Effector memory CD8-positive, alpha-beta T cell (primary cell): Measurements from ENCODE around the gene TMEM181.
A peak's percentile ranks its signal among the peaks of the same experiment; 100 is the strongest.
"Not testable (repeated sequence)": the region's sequence is repeated elsewhere in the genome, so short reads cannot be mapped to it uniquely, and the experiment has no call there.

Experiments
- ATAC-seq: fragments of 150-1000 bp; cut with Tn5 transposase; replicated peaks from 2 replicates; pipeline ENCODE4 v1.10.0; 2021; ENCODE audit warnings: mild to moderate bottlenecking, moderate library complexity
- DNase-seq, 3 experiments: peaks; one replicate each; pipeline ENCODE4 v3.0.0; 2021
- H3K27ac Mint-ChIP-seq, 2 donors: one replicate each; pipeline ENCODE4 v1.8.0; 2022; ENCODE audit warnings: mild to moderate bottlenecking in 2 of 2, mixed read lengths in 2 of 2, moderate library complexity in 2 of 2
- H3K27me3 Mint-ChIP-seq, 2 donors: one replicate each; pipeline ENCODE4 v1.8.0; 2022; ENCODE audit warnings: mixed read lengths in 2 of 2
- H3K36me3 Mint-ChIP-seq: one replicate; pipeline ENCODE4 v1.8.0; 2022; ENCODE audit warnings: mild to moderate bottlenecking, moderate library complexity, mixed read lengths; ENCODE audit not compliant: insufficient read depth
- H3K4me1 Mint-ChIP-seq, 2 donors: one replicate each; pipeline ENCODE4 v1.8.0; 2022; ENCODE audit warnings: low read depth in 2 of 2, mixed read lengths in 2 of 2
- H3K4me3 Mint-ChIP-seq, 2 donors: one replicate each; pipeline ENCODE4 v1.8.0; 2022; ENCODE audit warnings: mild to moderate bottlenecking in 2 of 2, mixed read lengths in 2 of 2, moderate library complexity in 2 of 2
- H3K9me3 Mint-ChIP-seq, 2 donors: one replicate each; pipeline ENCODE4 v1.8.0; 2022; ENCODE audit warnings: mixed read lengths in 2 of 2

Gene TMEM181

DNA sequence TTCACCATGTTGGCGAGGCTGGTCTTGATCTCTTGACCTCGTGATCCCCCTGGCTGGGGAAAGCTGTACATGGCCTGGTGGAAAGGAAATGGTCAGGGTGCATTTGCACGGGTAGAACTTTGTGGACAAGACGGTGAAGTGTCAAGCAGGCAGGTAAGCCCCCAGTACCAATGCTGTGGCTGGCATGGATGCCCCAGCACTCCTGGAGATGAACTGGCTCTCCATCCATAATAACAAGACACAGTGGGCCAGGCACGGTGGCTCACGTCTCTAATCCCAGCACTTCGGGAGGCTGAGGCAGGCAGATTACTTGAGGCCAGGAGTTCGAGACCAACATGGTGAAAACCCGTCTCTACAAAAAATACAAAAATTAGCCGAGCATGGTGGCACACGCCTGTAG, 37.3 kb upstream of the TMEM181 start:
- no peak for DNase-seq
- Mint-ChIP-seq H3K27ac (no peak overlapping the region), H3K4me1 (peaks cover 8 to 9% of the 10 kb centered on the region in 2 donors), H3K4me3 (no peak overlapping the region), H3K27me3 (peaks cover 45 to 47% of the 10 kb centered on the region in 2 donors), H3K9me3 (peaks cover 2 to 8% of the 10 kb centered on the region in 2 donors), H3K36me3 (peaks cover 4% of the 10 kb centered on the region)
- no peak for ATAC-seq

DNA sequence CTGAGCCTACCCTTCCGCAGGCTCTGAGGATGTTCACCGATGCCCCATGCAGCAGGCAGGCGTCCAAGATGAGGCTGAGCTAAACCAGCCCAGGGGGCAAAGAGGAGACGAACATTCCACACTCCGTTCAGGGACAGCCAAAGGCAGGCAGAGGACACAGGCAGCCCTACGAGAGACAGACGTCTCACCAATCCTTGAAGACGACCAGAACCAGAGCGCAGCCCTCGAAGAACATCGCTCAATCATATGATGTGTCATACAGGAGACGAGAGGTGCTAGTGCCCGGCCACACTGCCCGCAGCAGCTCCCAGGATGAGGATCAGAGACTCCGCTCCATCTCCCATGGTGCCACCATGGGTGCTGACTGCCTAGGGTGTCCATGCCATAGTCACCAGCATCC, 35.6 kb upstream of the TMEM181 start:
- no peak overlapping the region for H3K4me3 Mint-ChIP-seq
- peak overlapping the region in 1 of 2 donors; percentile 81 for H3K27ac Mint-ChIP-seq
- peaks cover 4 to 8% of the 10 kb centered on the region in 2 donors for H3K9me3 Mint-ChIP-seq
- peaks cover 4% of the 10 kb centered on the region for H3K36me3 Mint-ChIP-seq
- no peaks in the 10 kb centered on the region for H3K4me1 Mint-ChIP-seq
- peaks cover 59 to 64% of the 10 kb centered on the region in 2 donors for H3K27me3 Mint-ChIP-seq
- DNase-seq (no peak), ATAC-seq (no peak)

DNA sequence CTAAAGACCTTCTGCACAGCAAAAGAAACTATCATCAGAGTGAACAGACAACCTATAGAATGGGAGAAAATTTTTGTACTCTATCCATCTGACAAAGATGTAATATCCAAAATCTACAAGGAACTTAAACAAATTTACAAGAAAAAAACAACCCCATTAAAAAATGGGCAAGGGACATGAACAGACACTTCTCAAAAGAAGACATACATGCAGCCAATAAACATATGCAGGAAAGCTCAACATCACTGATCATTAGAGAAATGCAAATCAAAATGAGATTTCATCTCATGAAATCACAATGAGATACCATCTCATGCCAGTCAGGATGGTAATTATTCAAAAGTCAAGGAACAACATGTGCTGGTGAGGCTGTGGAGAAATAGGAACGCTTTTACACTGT, 32.0 kb upstream of the TMEM181 start:
- H3K27me3 Mint-ChIP-seq, result peaks cover 80 to 94% of the 10 kb centered on the region in 2 donors
- not testable (repeated sequence) for H3K36me3 Mint-ChIP-seq, H3K4me3 Mint-ChIP-seq, H3K4me1 Mint-ChIP-seq, DNase-seq, ATAC-seq, H3K27ac Mint-ChIP-seq, H3K9me3 Mint-ChIP-seq

DNA sequence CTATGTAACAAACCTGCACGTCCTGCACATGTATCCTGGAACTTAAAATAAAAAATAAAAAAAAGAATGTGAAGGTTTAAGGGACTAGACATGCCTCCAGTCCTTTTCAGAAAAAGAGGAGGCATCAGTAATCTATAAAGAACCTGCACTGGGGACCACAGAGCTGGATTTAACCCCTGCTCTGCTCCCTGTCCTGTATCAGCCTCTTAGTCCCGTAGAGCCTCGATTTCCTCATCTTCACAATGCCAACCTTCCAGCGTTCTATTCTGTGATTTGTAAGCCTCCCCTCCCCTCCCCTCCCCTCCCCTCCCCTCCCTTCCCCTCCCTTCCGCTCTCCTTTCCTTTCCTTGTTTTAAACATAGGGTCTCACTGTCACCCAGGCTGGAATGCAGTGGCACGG, 31.1 kb upstream of the TMEM181 start:
- Mint-ChIP-seq H3K27ac (no peak overlapping the region), H3K36me3 (peaks cover under 1% of the 10 kb centered on the region), H3K27me3 (peaks cover 73 to 89% of the 10 kb centered on the region in 2 donors), H3K4me3 (no peak overlapping the region), H3K4me1 (no peaks in the 10 kb centered on the region), H3K9me3 (peaks cover 4 to 8% of the 10 kb centered on the region in 2 donors)
- ATAC-seq (no peak), DNase-seq (no peak)

DNA sequence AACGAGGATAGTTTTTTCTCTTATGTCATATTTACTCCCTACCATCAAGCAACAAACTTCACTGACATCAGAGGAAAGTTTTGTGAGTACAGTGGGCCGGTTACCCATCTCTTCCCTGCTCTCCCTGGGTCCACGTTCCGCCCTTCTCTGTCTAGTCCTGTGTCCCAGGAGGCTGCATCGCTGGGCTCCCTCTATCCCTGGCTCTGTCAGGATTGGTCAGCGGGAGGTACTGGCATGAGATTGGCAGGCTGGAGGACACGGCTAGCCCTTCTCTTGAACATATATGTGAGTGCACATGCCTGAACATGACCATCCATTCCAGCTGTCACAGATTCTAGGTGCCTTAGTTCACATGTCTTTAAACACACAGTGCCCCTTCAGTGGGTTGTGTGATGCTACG, 30.3 kb upstream of the TMEM181 start:
- DNase-seq (no peak), ATAC-seq (no peak)
- Mint-ChIP-seq H3K9me3 (peaks cover 4 to 8% of the 10 kb centered on the region in 2 donors), H3K36me3 (no peaks in the 10 kb centered on the region), H3K27me3 (peaks cover 65 to 89% of the 10 kb centered on the region in 2 donors), H3K27ac (no peak overlapping the region), H3K4me3 (no peak overlapping the region), H3K4me1 (no peaks in the 10 kb centered on the region)

DNA sequence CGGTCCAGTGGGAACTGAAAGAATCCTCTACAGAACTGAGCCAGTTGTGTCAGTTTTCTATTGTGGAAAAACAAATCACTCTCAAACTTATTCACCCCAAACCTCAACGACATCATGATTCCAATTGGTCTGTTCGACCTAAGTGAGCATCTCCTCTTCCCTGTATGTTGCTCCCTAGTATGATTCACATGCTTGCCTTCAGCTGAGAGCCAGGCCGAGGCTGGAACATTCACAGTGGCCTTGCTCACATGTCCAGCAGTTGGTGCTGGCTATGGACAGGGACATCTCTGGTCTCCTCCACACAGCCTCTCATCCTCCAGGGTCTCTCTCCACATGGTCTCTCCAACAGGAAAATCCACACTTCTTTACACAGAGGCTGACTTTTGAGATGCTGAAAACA, 28.3 kb upstream of the TMEM181 start:
- Mint-ChIP-seq H3K9me3 (peaks cover 5% of the 10 kb centered on the region in 2 donors), H3K27me3 (peaks cover 57 to 84% of the 10 kb centered on the region in 2 donors), H3K4me1 (no peaks in the 10 kb centered on the region), H3K27ac (no peak overlapping the region), H3K4me3 (no peak overlapping the region), H3K36me3 (no peaks in the 10 kb centered on the region)
- no peak for ATAC-seq
- DNase-seq, result no peak

DNA sequence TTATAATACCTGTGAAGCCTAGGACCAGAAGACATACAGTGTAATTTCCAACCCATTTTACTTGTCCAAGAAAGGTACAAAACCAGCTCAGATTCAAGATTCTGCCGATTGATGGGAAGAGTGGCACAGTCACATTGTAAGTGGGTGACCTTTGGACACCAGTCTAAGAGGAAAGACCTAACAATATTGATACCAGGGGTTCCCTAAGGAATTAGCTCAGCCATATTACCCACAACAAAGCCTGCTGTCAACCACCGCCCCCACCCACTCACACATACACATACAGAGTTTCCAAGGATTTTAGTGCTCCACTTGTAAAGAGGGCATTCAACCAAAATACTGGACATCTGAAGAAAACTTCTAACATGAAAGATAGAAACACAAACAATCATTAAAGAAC, 27.9 kb upstream of the TMEM181 start:
- no peak for ATAC-seq
- Mint-ChIP-seq H3K4me3 (no peak overlapping the region), H3K27me3 (peaks cover 53 to 80% of the 10 kb centered on the region in 2 donors), H3K27ac (no peak overlapping the region), H3K36me3 (no peaks in the 10 kb centered on the region), H3K4me1 (no peaks in the 10 kb centered on the region), H3K9me3 (peaks cover under 1 to 5% of the 10 kb centered on the region in 2 donors)
- DNase-seq, result no peak

DNA sequence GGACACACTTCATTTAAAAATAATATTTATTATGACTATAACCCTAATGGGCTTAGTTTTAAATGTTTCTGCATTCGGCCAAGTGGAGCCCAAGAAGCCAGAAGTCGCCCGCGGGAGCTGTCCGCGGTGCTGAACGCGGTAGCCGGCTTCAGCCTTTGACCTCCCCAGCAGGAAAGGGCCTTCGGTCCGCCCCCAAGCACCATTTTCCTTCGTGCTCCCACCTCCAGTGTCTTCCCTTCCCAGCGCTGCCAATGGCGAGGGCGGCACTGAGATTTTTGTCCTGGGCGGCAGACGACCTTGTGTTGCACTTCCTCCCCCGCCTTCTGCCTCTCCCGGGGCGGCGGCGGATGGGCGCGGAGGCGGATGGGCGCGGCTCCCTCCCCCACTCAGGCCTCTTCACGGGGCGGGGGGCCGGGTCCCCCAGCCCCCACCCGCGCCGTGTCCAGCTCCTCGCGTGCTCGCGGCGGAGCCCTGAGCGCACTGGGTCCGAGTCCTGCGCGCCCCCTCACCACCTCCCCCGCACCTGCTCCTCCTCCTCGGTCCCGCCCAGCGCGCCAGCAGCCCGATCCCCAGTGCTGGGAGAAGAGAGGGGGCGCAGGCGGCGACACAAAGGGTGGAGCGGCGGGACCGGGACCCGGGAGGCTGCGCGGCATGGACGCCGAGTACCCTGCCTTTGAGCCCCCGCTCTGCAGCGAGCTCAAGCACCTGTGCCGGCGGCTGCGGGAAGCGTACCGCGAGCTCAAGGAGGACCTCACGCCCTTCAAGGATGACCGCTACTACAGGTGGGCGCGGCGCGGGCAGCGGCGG, 23.6 kb upstream of the TMEM181 start:
- DNase-seq, result peak; percentile 67 to 71 (median 70)
- no peaks in the 10 kb centered on the region for H3K4me1 Mint-ChIP-seq
- peak; percentile 83 for ATAC-seq
- H3K36me3 Mint-ChIP-seq, result no peaks in the 10 kb centered on the region
- no peak overlapping the region for H3K27ac Mint-ChIP-seq
- H3K27me3 Mint-ChIP-seq, result peaks cover 49 to 77% of the 10 kb centered on the region in 2 donors
- peaks cover 0 to 2% of the 10 kb centered on the region in 2 donors for H3K9me3 Mint-ChIP-seq
- peak overlapping the region; percentile 63 to 77 for H3K4me3 Mint-ChIP-seq

DNA sequence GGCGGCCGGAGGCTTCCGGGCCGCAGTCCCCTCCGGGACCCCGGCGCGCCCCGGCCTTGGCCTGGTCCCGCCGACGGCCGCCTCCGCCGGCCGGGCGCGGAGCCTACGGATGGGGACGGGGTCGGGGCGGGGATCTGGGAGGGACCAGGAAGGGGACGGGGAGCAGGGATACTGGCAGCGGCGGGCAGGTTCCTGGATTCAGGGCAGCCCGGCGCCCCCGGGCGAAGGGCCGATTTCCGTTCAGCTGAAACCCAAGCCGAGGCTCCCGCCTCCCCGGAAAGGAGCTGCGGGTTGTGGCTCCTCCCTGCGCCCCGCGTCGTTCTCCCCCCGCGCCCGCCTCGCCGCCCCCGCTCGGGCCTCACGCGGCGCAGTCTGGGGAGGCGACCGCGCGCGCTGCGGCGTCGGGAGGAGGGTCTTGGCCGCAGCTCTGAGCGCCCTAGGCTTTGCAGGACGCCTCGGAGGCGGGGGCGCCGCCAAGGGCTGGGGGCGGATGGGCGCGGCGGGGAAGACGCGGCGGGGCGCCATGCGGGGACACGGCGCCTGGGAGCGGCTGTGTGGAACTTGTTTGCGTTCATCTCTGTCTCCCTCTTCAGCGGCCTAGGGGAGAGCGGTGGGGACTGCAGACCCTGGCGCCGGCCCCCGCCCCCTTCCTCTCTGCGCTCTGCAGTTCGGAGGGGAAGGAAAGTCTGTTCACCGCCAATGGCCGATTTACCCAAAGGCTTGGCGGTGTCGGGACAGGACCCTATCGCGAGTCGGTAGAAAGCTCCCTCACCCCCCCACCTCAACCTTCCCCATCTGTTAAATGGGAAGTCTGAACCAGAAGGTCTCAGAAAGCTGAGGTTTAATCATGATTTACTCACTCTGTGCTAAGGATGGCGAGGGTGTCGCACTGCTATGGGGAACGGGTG, 22.7 kb upstream of the TMEM181 start:
- Mint-ChIP-seq H3K9me3 (peaks cover 0 to 2% of the 10 kb centered on the region in 2 donors), H3K27ac (no peak overlapping the region), H3K36me3 (no peaks in the 10 kb centered on the region), H3K4me3 (peak overlapping the region; percentile 33 to 77), H3K27me3 (peaks cover 41 to 77% of the 10 kb centered on the region in 2 donors), H3K4me1 (no peaks in the 10 kb centered on the region)
- ATAC-seq (peak; percentile 62), DNase-seq (no peak)

DNA sequence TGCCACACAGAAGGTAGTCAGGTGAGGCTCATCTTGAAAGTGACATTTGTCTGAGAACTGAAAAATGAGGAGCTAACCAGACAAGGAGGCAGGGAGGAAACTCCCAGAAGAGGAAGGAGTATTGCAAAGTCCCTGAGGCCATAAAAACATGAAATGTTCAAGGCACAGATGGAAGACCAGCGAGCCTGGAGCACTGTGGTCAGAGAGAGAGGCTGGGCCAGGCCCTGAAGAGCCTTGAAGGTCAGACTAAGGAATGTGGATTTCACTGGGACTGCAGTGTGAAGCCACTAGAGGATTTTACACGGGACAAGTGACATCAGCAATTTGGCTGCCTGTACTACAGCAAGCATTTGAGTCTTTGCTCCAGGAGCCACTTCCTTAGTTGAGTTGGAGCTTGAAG, 21.1 kb upstream of the TMEM181 start:
- ATAC-seq, result no peak
- H3K36me3 Mint-ChIP-seq, result no peaks in the 10 kb centered on the region
- DNase-seq, result no peak
- peaks cover 0 to 2% of the 10 kb centered on the region in 2 donors for H3K9me3 Mint-ChIP-seq
- peaks cover 38 to 79% of the 10 kb centered on the region in 2 donors for H3K27me3 Mint-ChIP-seq
- no peaks in the 10 kb centered on the region for H3K4me1 Mint-ChIP-seq
- H3K27ac Mint-ChIP-seq, result no peak overlapping the region
- H3K4me3 Mint-ChIP-seq, result no peak overlapping the region

DNA sequence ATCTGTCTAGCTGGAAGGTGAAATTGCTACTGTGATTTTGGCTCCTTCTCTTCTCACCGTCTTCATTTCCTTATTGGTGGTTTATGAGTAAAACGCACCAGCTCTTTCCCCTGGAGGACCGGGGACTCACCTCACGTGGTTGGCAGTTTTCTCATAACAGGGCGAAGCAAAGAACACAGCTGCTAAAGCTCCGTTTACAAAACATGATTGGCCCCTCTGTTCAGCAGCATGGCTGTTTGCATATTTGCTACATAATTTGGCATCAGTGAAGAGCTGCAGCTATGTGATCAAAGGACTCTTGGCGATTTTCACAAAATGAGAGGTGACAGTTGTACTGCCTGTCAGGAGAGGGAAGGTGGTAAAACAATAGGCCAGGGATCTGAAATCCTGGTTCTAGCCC, 20.5 kb upstream of the TMEM181 start:
- no peak for DNase-seq

DNA sequence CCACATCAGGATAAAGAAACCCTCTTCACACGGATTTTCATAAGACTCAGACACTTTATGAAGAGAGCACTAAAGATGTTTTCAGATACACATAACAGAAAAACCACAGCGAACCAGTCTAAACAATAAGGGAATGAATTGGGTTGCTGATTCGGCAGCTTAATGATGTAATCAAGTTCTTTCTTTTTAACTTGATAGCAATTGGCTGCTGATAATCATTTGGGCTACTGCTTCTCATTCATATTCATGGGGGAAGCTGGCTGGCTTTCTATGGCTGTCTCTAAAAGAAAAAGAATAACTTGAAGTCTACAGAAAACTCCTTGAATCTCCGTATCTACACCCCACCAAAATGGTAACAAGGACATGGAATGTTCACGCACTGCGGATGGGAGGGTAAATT, 20.0 kb upstream of the TMEM181 start:
- H3K4me1 Mint-ChIP-seq, result no peaks in the 10 kb centered on the region
- H3K27me3 Mint-ChIP-seq, result peaks cover 35 to 79% of the 10 kb centered on the region in 2 donors
- H3K4me3 Mint-ChIP-seq, result no peak overlapping the region
- H3K9me3 Mint-ChIP-seq, result peaks cover 0 to 2% of the 10 kb centered on the region in 2 donors
- no peak overlapping the region for H3K27ac Mint-ChIP-seq
- no peak for ATAC-seq
- H3K36me3 Mint-ChIP-seq, result no peaks in the 10 kb centered on the region
- no peak for DNase-seq

More for the DNA sequence above, 20.5 kb upstream of the TMEM181 start:
- no peak overlapping the region for H3K27ac Mint-ChIP-seq
- H3K36me3 Mint-ChIP-seq, result no peaks in the 10 kb centered on the region
- peaks cover 0 to 2% of the 10 kb centered on the region in 2 donors for H3K9me3 Mint-ChIP-seq
- no peak overlapping the region for H3K4me3 Mint-ChIP-seq
- no peak for ATAC-seq
- H3K27me3 Mint-ChIP-seq, result peaks cover 38 to 79% of the 10 kb centered on the region in 2 donors
- no peaks in the 10 kb centered on the region for H3K4me1 Mint-ChIP-seq

DNA sequence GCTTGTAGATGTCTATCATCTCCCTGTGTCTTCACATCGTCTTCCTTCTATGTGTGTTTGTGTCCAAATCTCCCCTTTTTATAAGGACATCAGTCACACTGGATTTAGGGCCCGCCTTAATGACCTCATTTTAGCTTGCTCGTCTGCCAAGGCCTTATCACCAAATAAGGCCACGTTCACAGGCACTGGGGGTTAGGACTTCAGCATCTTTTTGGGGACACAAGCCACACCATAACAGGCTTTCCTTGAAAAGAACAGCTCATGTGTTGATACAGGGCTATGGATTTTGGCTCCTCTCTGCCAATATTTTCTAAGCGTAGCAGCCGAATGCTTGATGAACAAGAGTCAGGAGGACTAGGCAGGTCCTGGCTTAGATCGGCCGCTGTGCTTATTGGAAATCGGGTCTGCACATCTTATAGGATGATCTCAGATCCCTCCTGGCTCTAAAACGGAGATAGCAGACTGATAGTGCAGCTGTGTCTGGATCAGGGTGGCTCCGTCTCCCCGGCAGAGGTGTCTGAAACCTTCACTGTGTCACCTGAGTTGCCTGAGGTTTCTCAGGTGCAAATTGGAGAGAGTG, 16.2 kb upstream of the TMEM181 start:
- DNase-seq (no peak), ATAC-seq (no peak)
- Mint-ChIP-seq H3K4me1 (no peaks in the 10 kb centered on the region), H3K27ac (no peak overlapping the region), H3K9me3 (no peaks in the 10 kb centered on the region), H3K36me3 (no peaks in the 10 kb centered on the region), H3K4me3 (no peak overlapping the region), H3K27me3 (peaks cover 41 to 84% of the 10 kb centered on the region in 2 donors)
